Stimulated activated CD4-positive, alpha-beta T cell treated with anti-CD3 and anti-CD28 coated beads, Interleukin-2, amount 100 ng/mL, for 24 hours (primary cell): ENCODE data around the gene STAT4.

Experiments used
- DNase-seq, 2 donors: peaks; one replicate each; pipeline ENCODE4 v3.0.0-alpha.2; 2020

Gene STAT4

GRCh38 chr2:191174442-191174841 lies 23.6 kb upstream of the STAT4 start:
- DNase-seq: no peak

- DNase-seq: no peak
Measured at GRCh38 chr2:191173206-191173605, 22.4 kb upstream of the STAT4 start.

GRCh38 chr2:191171708-191172355 lies 21.0 kb upstream of the STAT4 start:
- no peak for DNase-seq

- DNase-seq: no peak
Measured at GRCh38 chr2:191171286-191171685, 20.5 kb upstream of the STAT4 start.

- no peak for DNase-seq
Measured at GRCh38 chr2:191170773-191171172, 20.0 kb upstream of the STAT4 start.

GRCh38 chr2:191170301-191170636 lies 19.5 kb upstream of the STAT4 start:
- no peak for DNase-seq

- no peak for DNase-seq
Measured at GRCh38 chr2:191169456-191170300, 18.9 kb upstream of the STAT4 start.

GRCh38 chr2:191167766-191168165 lies 17.0 kb upstream of the STAT4 start:
- DNase-seq: no peak

- no peak for DNase-seq
Measured at GRCh38 chr2:191166756-191167445, 16.1 kb upstream of the STAT4 start.

GRCh38 chr2:191166111-191166755 lies 15.4 kb upstream of the STAT4 start:
- DNase-seq: no peak

GRCh38 chr2:191165176-191165643 lies 14.4 kb upstream of the STAT4 start:
- DNase-seq: no peak

GRCh38 chr2:191158747-191159146 lies 8.0 kb upstream of the STAT4 start:
- no peak for DNase-seq

- DNase-seq: no peak
Measured at GRCh38 chr2:191158193-191158592, 7.4 kb upstream of the STAT4 start.

GRCh38 chr2:191155608-191156071 lies 4.8 kb upstream of the STAT4 start:
- DNase-seq: no peak

GRCh38 chr2:191153716-191154115 lies 2.9 kb upstream of the STAT4 start:
- no peak for DNase-seq

GRCh38 chr2:191152482-191153240 lies 1.9 kb upstream of the STAT4 start:
- no peak for DNase-seq

- no peak for DNase-seq
Measured at GRCh38 chr2:191151331-191151730, 537 bp upstream of the STAT4 start.

GRCh38 chr2:191150230-191150599 lies 579 bp downstream of the STAT4 start:
- DNase-seq: no peak

GRCh38 chr2:191149391-191149790 lies 1.4 kb downstream of the STAT4 start:
- DNase-seq: no peak

GRCh38 chr2:191148791-191149190 lies 2.0 kb downstream of the STAT4 start:
- DNase-seq: no peak

- no peak for DNase-seq
Measured at GRCh38 chr2:191148281-191148680, 2.5 kb downstream of the STAT4 start.

GRCh38 chr2:191145769-191146471 lies 4.9 kb downstream of the STAT4 start:
- DNase-seq: no peak
